NCI-H1092 (cell line): ENCODE measurements around the gene C20orf202.

Experiments used
- DNase-seq: peaks from one replicate; lab custom pipeline; 2025; lab: John Stamatoyannopoulos, UW

C20orf202 gene

DNA sequence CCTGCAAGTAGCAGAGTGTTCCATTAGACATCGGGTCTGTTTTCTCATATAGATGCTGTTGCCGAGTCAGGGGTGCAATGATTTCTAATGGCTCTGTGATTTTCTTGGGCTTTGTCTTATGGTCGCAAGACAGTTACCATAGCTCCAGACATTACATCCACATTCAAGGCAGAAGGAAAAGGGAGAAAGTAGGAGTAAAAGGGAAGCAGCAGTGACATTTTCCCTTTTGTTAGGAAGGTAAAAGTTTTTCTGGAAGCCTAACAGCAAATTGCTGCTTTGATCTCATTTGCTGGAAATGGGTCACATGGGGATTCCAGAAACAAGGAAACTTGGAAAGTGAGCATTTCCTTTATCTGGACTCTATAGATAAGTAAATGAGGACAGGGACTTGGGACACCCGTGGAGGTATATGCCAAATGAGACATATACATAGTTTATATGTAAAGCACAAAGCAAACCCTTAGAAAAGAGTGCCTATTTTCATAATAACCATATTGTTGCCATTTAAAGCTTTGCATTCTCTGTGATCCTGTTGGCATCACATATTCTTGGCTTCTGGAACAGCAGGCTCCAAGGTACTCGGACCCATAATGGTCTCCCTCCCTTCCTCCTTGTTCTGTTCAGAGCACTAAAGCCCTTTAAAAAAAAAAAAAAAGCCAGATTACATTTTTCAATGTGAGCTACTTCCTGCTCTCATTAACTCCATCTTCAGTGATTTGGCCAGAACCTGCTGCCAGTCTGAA is at the start of gene C20orf202:
Gene C20orf202 (plus strand): TSS at position 693 of the 743 bp plus-strand sequence. CDS start 132 bp downstream, outside the sequence.
- DNase-seq = no peak

- DNase-seq = no peak
Observed at GRCh38 chr20:1154226-1154625, 49.0 kb upstream of the C20orf202 start.

DNA sequence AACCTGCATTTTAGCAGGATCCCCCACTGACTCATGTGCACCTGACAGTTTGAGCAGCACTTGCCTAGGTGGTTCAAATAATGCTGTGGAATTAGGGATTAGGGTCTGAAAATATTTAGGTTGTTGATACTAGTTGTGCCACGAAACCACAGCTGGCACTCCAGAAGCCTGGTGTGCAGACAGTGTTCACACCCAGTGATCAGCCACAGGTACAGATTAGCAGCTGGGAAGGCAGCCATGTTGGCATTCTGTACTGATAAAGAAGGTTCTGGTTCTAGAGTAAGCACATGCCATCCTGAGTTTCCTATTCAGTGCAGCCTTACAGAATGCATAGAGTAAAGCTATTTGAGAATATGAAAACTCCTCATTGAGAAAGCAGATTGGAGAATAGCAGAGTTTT is 48.6 kb upstream of the C20orf202 start:
- no peak for DNase-seq

GRCh38 chr20:1155342-1155741 is 47.9 kb upstream of the C20orf202 start:
- no peak for DNase-seq

DNA sequence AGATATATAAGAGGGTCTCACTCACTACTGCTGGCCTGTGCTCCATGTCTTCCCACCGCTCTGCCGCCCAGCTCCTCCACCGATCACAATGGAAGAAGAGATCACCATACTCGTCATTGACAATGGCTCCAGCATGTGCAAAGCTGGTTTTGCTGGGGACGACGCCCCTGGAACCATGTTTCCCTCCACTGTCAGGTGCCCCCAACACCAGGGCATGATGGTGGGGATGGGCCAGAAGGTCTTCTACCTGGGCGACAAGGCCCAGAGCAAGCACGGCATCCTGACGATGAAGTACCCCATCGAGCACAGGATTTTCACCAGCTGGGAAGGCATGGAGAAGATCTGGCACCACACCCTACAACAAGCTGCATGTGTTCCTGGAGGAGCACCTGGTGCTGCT is 42.8 kb upstream of the C20orf202 start:
- no peak for DNase-seq

DNA sequence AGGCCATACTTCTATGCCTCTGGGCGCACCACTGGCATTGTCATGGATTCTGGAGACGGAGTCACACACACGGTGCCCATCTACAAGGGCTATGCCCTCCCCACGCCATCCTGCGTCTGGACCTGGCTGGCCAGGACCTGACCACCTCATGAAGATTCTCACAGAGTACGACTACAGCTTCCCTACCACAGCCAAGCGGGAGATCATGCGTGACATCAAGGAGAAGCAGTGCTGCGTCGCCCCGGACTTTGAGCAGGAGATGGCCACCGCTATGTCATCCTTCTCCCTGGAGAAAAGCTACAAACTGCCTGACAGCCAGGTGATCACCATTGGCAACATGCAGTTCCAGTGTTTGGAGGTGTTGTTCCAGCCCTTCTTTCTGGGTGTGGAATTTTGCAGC is 42.3 kb upstream of the C20orf202 start:
- DNase-seq = no peak

GRCh38 chr20:1163105-1163504 is 40.1 kb upstream of the C20orf202 start:
- no peak for DNase-seq

- no peak for DNase-seq
Observed at GRCh38 chr20:1163653-1164052, 39.6 kb upstream of the C20orf202 start.

GRCh38 chr20:1164871-1165270 is 38.4 kb upstream of the C20orf202 start:
- no peak for DNase-seq

- no peak for DNase-seq
Observed at GRCh38 chr20:1165521-1165920, 37.7 kb upstream of the C20orf202 start.

DNA sequence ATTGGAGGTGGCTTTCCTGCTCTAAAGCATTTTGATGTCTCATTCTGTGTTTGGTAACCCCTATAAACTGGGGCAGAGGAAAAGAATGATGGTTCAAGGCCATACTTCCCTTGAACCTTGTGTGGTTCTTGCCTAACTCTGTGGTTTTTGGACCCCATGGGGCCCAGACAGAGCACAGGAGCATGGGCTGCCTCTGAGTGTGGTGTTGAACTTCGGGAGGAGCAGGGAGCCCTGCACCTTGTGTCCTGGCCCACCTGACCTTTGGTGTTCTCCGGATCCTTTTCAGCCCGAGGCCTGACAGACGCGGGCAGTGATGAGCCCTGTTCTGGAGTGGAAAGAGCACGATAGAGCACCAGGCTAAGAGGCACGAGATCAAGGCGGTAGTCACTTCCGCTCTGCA is 37.3 kb upstream of the C20orf202 start:
- DNase-seq = no peak

DNA sequence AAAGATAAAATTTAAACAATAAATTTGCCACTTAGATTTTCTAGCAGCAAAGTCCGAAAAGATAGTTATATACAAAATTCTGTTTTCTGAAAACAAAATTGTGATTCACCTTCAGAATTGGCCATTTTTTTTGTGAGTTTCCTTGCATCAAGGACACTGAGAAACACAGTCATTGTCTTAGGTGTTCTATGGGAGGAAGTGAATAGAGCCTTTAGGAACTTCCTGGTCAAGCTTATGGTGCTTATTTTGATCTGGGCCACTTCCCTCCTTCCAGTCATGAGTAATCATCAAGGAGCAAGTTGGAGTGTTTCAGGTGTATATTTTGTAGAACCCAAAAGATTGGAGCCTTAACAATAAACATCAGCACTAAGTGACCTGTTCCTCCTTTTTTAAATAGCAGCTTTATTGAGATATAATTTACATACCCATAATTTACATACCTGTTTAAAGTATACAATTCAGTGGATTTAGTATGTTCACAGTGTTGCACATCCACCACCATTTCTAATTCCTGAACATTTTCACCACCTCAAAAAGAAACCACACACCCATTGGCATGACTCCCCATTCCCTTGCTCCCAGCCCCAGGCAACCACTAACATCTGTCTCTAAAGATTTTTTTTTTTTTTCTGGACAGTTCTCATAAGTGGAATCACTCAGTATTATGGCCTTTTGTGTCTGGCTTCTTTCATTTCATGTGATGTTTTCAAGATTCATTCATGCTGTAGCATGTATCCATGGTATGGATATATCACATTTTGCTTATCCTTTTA is 36.1 kb upstream of the C20orf202 start:
- no peak for DNase-seq

GRCh38 chr20:1169224-1169623 is 34.0 kb upstream of the C20orf202 start:
- DNase-seq = no peak

GRCh38 chr20:1171461-1172093 is 31.7 kb upstream of the C20orf202 start:
- no peak for DNase-seq

DNA sequence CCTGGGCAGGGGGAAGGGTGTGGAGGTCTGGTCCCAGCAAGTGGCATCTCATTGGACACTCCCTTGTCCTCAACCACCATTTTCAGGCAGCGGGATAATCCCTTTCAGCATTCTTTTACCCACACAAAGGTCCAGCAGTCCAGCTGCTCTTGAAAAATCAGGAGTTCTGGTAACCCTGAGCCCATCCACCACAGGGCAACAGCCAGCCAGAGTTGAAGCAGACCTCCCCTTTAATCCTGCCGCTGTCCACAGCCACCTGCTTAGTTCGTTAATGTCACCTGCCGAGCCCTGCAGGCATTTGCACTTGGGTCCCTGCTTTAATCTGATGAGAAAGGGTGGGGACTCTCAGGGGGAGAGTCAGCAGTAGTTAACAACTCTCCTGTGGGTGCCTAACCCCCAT is 29.6 kb upstream of the C20orf202 start:
- no peak for DNase-seq

DNA sequence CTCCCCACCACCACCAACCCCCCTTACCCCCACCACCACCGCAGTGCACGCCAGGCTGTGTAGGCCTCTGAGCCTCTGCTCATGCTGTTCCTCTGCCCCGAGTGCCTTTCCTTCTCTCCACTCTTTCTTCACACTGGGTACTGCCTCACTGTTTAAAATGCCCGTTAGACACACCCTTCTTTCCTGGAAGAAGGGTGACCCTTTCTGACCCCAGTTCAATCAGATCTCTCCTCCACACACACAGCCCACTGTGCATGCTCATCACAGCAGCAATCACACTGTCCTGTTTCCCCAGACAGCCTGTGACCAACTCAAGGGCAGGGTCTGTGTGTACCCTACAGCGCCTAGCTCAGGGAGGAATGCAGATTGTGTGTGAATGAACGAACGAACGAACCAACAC is 28.5 kb upstream of the C20orf202 start:
- no peak for DNase-seq

GRCh38 chr20:1177680-1178079 is 25.6 kb upstream of the C20orf202 start:
- DNase-seq = no peak

DNA sequence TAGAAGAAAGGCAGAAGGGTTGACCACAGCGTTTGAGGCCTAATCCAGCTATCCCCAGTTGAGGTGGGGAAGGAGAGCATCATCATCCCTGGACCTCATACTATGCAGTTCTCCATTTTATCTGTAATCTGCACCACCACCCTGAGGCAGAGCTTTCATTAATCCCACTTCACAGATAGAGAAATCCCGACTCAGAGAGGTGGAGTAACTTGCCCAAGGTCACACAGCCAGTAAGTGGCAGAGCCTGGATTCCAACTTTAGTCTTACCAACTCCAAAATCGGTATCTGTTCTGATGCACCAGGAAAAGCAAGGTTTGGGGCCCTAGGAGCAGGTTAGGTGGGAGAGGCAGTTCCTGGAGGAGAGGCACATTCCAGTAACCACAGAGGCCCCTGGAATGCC is 25.2 kb upstream of the C20orf202 start:
- no peak for DNase-seq

GRCh38 chr20:1178623-1179022 is 24.6 kb upstream of the C20orf202 start:
- no peak for DNase-seq

DNA sequence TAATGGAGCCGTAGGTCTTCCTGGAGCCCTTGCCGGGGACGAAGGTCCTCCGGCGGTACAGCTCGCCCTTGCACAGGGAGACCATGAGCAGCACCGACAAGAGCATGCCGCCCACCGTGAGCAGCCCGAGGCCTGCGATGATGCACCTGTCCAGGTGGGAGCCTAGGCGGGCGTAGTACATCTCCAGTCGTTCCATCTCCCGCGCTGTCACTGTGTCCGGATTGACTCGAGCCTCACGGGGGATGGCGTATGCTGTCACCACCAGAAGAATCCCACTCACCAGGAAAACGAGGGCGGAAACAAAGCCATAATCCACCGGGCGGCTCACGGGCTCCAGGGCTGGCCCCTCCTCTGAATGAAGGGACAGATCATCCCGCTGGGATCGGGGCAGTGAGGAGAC is 22.3 kb upstream of the C20orf202 start:
- DNase-seq = no peak

GRCh38 chr20:1182106-1182505 is 21.1 kb upstream of the C20orf202 start:
- no peak for DNase-seq

DNA sequence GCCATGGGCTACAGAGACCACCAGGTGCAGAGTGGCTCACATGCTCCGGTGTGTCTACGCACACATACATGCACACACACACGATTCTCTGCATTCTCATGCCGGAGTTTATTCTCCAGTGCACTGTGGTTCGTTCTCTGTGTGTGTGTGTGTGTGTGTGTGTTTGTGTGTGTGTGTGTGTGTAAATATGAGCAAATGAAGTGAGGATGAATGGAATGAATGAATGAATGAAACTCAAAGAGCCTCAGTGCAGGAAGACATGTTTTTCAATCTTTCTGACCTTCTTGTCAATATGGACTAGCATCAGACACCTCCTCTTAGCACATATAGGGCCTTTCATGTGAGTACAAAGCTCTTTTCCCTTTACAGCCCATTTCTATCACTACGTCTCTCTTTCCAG is 20.1 kb upstream of the C20orf202 start:
- DNase-seq = no peak

DNA sequence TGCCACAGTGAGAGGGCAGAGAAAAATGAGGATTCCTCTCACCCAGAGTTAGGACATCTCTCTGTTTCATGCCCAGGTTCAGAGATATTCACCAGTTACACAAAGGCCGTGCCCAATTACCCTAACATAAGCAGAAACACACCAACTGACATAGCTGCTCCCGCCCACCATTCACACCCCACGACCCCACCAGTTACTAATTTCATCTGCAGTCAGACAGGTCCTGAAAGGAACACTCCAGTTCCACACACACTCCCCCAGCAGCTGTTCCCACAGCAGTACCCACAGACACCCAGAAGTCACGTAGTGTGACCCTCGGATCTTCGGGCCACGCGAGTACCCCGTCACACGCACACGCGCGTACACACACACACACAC is 19.0 kb upstream of the C20orf202 start:
- DNase-seq = no peak
